Common myeloid progenitor, CD34-positive (primary cell): ENCODE results near the gene WDR91. TPM values are rescaled to one million over a fixed set of nuclear protein-coding genes. Genes with fewer than 3 reads are reported as not detected.

Experiments used
- CTCF ChIA-PET: fragments of 350-600 bp; sonication (Branson Sonifier 250); formaldehyde crosslinking; loops from one replicate; lab custom pipeline; 2021; ENCODE audit warnings: antibody characterized with exemption; lab: Charles Lee
- POLR2A ChIA-PET: fragments of 350-600 bp; sonication (Branson Sonifier 250); formaldehyde crosslinking; loops from one replicate; lab custom pipeline; 2021; ENCODE audit warnings: antibody characterized with exemption; lab: Charles Lee
- DNase-seq, 3 donors: peaks; one replicate each; pipeline versions ENCODE4 v3.0.0 to v3.0.0-alpha.2; 2013
- H3K27ac ChIP-seq, 2 experiments: 1 replicate in 1 of 2; 2 replicates in 1 of 2; pipeline ENCODE4 v1.7.0; 2013; ENCODE audit warnings: inconsistent platforms in 2 of 2, low read length in 2 of 2, mild to moderate bottlenecking in 2 of 2, low read depth in 1 of 2, moderate library complexity in 1 of 2; ENCODE audit not compliant: severe bottlenecking in 2 of 2, insufficient read depth in 1 of 2, poor library complexity in 1 of 2
- H3K27me3 ChIP-seq, 5 experiments: replicated peaks in 2 of 5; 1 replicate in 3 of 5; 2 replicates in 2 of 5; pipeline versions ENCODE4 v1.6.1 to v1.7.0; 2013; ENCODE audit warnings: low read length in 4 of 5, mild to moderate bottlenecking in 2 of 5, moderate library complexity in 2 of 5, inconsistent platforms in 1 of 5; ENCODE audit not compliant: insufficient read depth in 5 of 5, control insufficient read depth in 4 of 5
- H3K36me3 ChIP-seq, 4 experiments: 1 replicate in 2 of 4; 2 replicates in 2 of 4; pipeline versions ENCODE4 v1.6.1 to v1.7.0; 2013; ENCODE audit warnings: low read length in 3 of 4, control low read depth in 1 of 4, mild to moderate bottlenecking in 1 of 4; ENCODE audit not compliant: control insufficient read depth in 4 of 4, insufficient read depth in 4 of 4
- H3K4me1 ChIP-seq, 4 experiments: 1 replicate in 3 of 4; 2 replicates in 1 of 4; pipeline versions ENCODE4 v1.6.1 to v1.7.1; 2013; ENCODE audit warnings: low read length in 3 of 4, mild to moderate bottlenecking in 3 of 4, control low read depth in 1 of 4, inconsistent platforms in 1 of 4, moderate library complexity in 1 of 4; ENCODE audit not compliant: control insufficient read depth in 4 of 4, insufficient read depth in 4 of 4; ENCODE audit errors: control extremely low read depth in 1 of 4
- H3K4me3 ChIP-seq, 7 experiments: 1 replicate in 4 of 7; 2 replicates in 3 of 7; pipeline versions ENCODE4 v1.5.1 to v1.7.0; 2013; ENCODE audit warnings: mild to moderate bottlenecking in 7 of 7, low read length in 6 of 7, moderate library complexity in 6 of 7, inconsistent platforms in 2 of 7, low read depth in 2 of 7, control low read depth in 1 of 7; ENCODE audit not compliant: insufficient read depth in 4 of 7, control insufficient read depth in 1 of 7; ENCODE audit errors: extremely low read depth in 1 of 7
- H3K9me3 ChIP-seq, 5 experiments: 1 replicate in 4 of 5; 2 replicates in 1 of 5; pipeline versions ENCODE4 v1.6.1 to v1.7.1; 2013; ENCODE audit warnings: low read length in 4 of 5, mild to moderate bottlenecking in 2 of 5, inconsistent platforms in 1 of 5, low read depth in 1 of 5, moderate library complexity in 1 of 5; ENCODE audit not compliant: control insufficient read depth in 4 of 5, insufficient read depth in 2 of 5; ENCODE audit errors: control extremely low read depth in 1 of 5
- WGBS: methylation state at CpG from one replicate; pipeline ENCODE4 v1.1.5; 2013; ENCODE audit not compliant: insufficient coverage; 5-methylcytosine and 5-hydroxymethylcytosine counted together
- polyA plus RNA-seq: library from polyadenylated mRNA; unstranded; fragments of 120-200 nt; gene quantifications from one replicate; pipeline ENCODE4 v1.2.1, GENCODE V29; 2013

Gene WDR91
- polyA plus RNA-seq: 21.7 TPM

DNA sequence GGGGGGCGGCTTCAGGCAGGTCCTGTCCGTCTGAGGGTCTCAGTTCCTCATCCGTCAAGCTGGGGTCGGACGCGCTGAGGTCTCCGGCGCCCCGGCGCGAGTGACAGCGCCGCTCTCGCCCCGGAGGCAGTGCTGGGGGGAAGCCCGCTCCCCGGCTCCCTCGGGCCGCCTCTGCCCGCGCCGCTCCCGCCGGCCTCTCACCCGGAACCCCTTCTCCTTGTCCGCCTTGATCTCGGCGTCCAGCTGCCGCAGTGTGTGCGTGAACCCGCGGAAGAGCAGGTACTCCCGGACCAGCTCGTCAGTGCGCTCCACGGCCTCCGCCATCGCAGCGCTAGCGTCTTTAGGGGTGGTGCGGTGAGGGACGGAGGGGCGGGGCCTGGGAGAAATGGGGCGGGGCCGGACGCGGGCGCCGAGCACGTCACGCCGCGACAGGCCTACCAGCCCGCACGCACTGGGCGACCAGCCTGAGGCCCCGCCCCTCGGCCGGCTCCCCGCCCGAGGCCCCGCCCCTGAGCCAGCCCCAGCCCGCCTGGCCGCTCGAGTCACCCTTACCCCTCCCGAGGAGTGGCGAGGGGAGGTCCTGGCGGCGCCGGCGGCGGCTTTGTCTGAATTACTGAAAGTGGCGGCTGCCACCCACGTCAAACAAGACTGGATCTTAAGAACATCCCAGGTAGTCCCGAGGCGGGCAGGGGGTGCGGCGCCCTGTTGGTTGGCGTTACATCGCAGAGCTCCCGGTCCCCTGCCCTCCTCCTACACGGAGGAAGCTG, at the start of gene WDR91:
Gene WDR91 (minus strand): TSS at position 348 of the 767 bp plus-strand sequence. CDS start 24 bp downstream, at position 324.
- Histone ChIP-seq H3K27me3 (no peaks in the 10 kb centered on the region), H3K9me3 (no peaks in the 10 kb centered on the region), H3K36me3 (no peaks in the 10 kb centered on the region), H3K4me3 (peak within 1 kb of the TSS; percentile 74 to 96 (median 89)), H3K4me1 (peaks cover 29 to 51% (median 46%) of the 10 kb centered on the region in 4 experiments), H3K27ac (peak within 1 kb of the TSS; percentile 64 to 91)
- DNase-seq: peak; percentile 91 to 96 (median 96)
- ChIA-PET CTCF (interaction anchor here (0.8 to 1.6 kb wide), 4 partner anchors 9 to 51 kb away, joined by 3 to 4 read pairs (median 4); no protein-coding TSS in a partner anchor), POLR2A (interaction anchor here (0.5 to 1.0 kb wide), 2 partner anchors 13 to 25 kb away, joined by 3 to 4 read pairs; no protein-coding TSS in a partner anchor)
- 0% methylated on average over 66 of the region's 82 CpGs for WGBS

DNA sequence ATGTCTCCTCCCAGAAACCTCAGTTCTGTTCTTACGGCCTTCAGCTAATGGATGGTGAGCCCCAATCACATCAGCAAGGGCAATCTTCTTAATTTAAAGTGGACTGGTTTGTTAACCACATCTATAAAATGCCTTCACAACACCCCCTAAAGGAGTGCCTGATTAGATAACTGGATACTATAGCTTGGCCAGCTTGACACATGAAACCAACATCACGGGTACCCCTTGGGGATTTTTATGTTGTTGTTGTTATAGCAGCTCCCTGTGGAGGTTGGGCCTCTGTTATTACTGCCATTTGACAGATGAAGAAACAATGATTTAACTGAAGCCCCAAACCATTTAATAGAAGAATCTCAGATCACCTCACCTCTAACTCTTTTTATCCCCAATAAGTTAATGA, 49.1 kb upstream of the WDR91 start:
- no peak for DNase-seq
- POLR2A ChIA-PET: no interaction called here
- no peak overlapping the region for H3K4me3 ChIP-seq
- peaks cover 0 to 2% (median 0%) of the 10 kb centered on the region in 5 experiments for H3K27me3 ChIP-seq
- H3K27ac ChIP-seq: no peak overlapping the region
- peaks cover 0 to 20% (median 6%) of the 10 kb centered on the region in 5 experiments for H3K9me3 ChIP-seq
- peaks cover 0 to 1% (median under 1%) of the 10 kb centered on the region in 4 experiments for H3K4me1 ChIP-seq
- CTCF ChIA-PET: interaction anchor here (7.3 kb wide), 1 partner anchor 15 kb away, joined by 31 read pairs; no protein-coding TSS in a partner anchor
- H3K36me3 ChIP-seq: no peaks in the 10 kb centered on the region
- no CpG with 5 or more reads among the region's 2 CpGs for WGBS

DNA sequence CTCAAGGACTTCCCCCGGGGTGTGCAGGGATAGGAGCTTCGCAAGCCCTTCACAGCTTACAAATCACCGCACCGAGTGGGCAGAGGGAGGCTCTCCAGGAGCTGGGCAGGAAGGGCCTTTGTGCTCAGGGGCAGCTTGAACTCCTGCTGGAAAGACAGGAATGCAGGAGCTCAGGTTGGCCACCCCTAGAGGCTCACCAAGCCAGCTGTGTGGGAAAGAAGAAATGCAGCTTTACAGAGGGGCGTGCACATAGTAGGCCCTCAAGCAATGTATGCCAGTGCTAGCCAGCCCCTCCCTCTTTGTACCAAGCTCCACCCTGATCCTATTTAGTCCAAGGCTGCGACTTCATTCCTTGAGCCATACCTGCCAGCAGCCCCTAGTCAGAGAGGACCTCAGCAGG, 48.4 kb upstream of the WDR91 start:
- no peak for DNase-seq
- Histone ChIP-seq H3K27me3 (peaks cover 0 to 2% (median 0%) of the 10 kb centered on the region in 5 experiments), H3K36me3 (no peaks in the 10 kb centered on the region), H3K9me3 (peaks cover 0 to 17% (median 6%) of the 10 kb centered on the region in 5 experiments), H3K4me3 (no peak overlapping the region), H3K4me1 (peaks cover 3 to 9% (median 7%) of the 10 kb centered on the region in 4 experiments), H3K27ac (no peak overlapping the region)
- ChIA-PET CTCF (interaction anchor here (1.4 to 7.3 kb wide), 2 partner anchors 16 to 32 kb away, joined by 3 to 31 read pairs; no protein-coding TSS in a partner anchor), POLR2A (no interaction called here)
- 95% methylated on average over 6 of the region's 6 CpGs for WGBS

DNA sequence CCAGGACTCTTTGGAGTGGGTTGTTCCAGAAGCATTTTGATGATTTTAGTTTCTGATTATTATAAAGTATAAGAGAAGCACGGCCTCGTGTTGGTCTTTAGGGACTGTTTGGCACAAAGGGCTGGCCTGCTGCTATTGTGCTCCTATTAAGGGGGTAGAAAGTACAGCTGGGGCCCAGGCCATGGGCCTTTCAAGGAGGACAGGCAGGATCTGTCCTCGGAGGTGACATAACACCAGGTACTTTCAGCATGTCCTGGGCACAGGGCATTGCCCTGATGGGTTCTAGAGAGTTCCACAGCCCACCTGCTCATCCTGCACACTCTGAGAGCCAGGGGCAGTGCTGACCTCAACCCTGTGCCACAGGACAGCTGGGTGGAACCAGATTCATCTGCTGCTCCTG, 47.3 kb upstream of the WDR91 start:
- WGBS: 96% methylated on average over 3 of the region's 3 CpGs

DNA sequence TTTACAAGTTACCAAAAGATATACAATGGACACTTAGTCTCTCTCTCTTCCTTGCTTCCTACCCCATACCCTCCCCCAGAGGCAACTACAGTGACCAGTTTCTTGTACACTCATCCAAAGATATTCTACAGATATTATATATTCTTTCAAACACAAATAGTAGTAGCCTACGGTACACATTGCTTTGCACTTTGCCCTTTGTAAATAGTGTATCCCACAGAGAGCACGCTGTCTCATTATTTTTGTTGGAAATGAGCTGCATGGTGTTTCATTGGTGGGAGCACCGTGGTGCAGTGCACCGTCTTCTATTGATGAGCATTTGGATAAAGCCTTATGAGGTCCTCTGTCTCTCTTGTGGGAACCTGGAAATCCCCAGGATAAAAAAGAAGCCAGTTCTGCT, 46.5 kb upstream of the WDR91 start:
- Histone ChIP-seq H3K4me1 (peaks cover 9 to 25% (median 22%) of the 10 kb centered on the region in 4 experiments), H3K36me3 (no peaks in the 10 kb centered on the region), H3K9me3 (no peaks in the 10 kb centered on the region), H3K27me3 (peaks cover 0 to 2% (median 0%) of the 10 kb centered on the region in 5 experiments), H3K27ac (no peak overlapping the region), H3K4me3 (no peak overlapping the region)
- ChIA-PET POLR2A (no interaction called here), CTCF (no interaction called here)
- 88% methylated on average over 4 of the region's 4 CpGs for WGBS
- no peak for DNase-seq

More for the DNA sequence above, 47.3 kb upstream of the WDR91 start:
- no peak overlapping the region for H3K27ac ChIP-seq
- CTCF ChIA-PET: interaction anchor here (1.4 kb wide), 1 partner anchor 31 kb away, joined by 3 read pairs; no protein-coding TSS in a partner anchor
- peaks cover 0 to 6% (median 4%) of the 10 kb centered on the region in 5 experiments for H3K9me3 ChIP-seq
- H3K4me3 ChIP-seq: no peak overlapping the region
- peaks cover 9 to 20% (median 19%) of the 10 kb centered on the region in 4 experiments for H3K4me1 ChIP-seq
- no peak for DNase-seq
- POLR2A ChIA-PET: no interaction called here
- H3K36me3 ChIP-seq: no peaks in the 10 kb centered on the region
- H3K27me3 ChIP-seq: peaks cover 0 to 2% (median 0%) of the 10 kb centered on the region in 5 experiments

DNA sequence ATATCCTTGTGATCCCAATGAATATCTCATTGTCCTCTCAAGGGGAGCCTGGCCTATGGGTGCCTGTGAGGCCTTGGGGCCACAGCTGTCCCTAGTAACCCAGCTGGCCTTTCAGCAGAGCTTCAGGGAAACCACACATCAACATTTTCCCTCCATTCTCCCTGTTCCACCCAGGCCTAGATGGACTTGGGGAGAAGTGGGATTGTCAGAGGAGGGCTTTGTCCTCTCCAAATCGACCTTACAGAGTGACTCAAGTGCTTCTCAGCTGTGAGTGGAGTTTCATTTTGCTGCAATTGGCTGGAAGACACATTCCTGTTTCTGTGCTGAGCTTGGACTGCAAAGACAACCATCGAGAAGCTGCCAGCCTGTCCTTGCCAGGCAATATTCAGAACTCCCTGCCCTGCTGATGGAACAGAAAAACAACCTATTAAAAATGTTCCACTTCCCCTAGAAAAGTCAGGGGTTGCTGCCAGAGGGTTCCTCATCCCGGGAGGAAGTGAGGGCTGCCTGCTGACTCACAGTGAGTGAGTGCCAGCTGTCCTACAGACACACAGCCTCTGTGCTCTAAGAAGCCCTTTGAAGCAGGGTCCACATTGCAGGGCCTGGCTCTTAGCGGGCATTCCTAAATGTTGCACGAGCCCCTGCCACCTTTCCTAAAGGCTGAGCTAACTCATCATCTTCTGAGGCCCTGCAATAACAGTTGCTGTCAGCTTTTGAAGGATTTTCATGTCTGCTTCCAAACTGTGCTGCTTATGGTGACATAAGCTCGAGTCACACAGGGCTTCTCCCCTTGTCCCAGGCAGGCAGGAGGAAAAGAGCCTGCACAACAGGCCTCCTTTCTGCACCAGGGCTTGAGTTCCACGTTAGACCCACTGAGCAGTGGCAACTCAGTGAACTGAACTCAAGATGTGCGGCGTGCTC, 42.8 kb upstream of the WDR91 start:
- Histone ChIP-seq H3K4me1 (peaks cover 10 to 34% (median 24%) of the 10 kb centered on the region in 4 experiments), H3K27ac (peak overlapping the region; percentile 10 to 62), H3K9me3 (no peaks in the 10 kb centered on the region), H3K4me3 (peak overlapping the region in 2 of 7 experiments; percentile 7 to 54), H3K27me3 (no peaks in the 10 kb centered on the region), H3K36me3 (no peaks in the 10 kb centered on the region)
- ChIA-PET CTCF (interaction anchor here (0.7 to 1.9 kb wide), 9 partner anchors 9 to 274 kb away, joined by 3 to 6 read pairs (median 4); no protein-coding TSS in a partner anchor), POLR2A (no interaction called here)
- WGBS: 31% methylated on average over 8 of the region's 9 CpGs
- peak; percentile 56 to 76 (median 73) for DNase-seq
